Measurements from ENCODE around the gene BEST1.

DNA sequence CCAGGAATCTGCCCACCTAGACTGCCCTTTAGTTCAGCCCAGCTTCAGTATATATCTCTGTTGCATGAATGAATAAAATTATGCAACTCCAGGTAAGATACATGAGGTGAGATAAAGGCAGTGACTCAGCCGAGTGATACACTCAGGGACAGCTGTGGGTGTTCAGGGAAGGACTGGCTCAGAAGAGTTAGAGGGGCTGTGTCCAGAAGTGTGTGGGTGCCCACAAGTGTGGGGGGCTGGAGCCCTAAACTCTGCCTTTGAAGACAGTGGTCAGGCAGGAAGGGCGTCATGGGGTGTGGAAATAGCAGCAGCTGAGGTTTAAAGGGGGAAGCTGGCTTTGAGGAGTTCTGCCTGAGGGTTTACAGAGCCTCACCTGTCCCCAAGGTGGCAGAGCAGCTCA lies 9.0 kb downstream of the BEST1 start:
- TF ChIP-seq, protein P1, sequence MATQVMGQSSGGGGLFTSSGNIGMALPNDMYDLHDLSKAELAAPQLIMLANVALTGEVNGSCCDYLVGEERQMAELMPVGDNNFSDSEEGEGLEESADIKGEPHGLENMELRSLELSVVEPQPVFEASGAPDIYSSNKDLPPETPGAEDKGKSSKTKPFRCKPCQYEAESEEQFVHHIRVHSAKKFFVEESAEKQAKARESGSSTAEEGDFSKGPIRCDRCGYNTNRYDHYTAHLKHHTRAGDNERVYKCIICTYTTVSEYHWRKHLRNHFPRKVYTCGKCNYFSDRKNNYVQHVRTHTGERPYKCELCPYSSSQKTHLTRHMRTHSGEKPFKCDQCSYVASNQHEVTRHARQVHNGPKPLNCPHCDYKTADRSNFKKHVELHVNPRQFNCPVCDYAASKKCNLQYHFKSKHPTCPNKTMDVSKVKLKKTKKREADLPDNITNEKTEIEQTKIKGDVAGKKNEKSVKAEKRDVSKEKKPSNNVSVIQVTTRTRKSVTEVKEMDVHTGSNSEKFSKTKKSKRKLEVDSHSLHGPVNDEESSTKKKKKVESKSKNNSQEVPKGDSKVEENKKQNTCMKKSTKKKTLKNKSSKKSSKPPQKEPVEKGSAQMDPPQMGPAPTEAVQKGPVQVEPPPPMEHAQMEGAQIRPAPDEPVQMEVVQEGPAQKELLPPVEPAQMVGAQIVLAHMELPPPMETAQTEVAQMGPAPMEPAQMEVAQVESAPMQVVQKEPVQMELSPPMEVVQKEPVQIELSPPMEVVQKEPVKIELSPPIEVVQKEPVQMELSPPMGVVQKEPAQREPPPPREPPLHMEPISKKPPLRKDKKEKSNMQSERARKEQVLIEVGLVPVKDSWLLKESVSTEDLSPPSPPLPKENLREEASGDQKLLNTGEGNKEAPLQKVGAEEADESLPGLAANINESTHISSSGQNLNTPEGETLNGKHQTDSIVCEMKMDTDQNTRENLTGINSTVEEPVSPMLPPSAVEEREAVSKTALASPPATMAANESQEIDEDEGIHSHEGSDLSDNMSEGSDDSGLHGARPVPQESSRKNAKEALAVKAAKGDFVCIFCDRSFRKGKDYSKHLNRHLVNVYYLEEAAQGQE (IDR thresholded peaks at IDR 0.05; ENCODE audit: low read depth): no peak
- TF ChIP-seq YY1 (IDR thresholded peaks at IDR 0.05; ENCODE audit: low read depth): no peak
- TF ChIP-seq EP300 (IDR thresholded peaks at IDR 0.05; ENCODE audit: borderline replicate concordance): no peak
- no peak for TF ChIP-seq CEBPB (IDR thresholded peaks at IDR 0.05)
- no peak for TF ChIP-seq TAF1 (IDR thresholded peaks at IDR 0.05; ENCODE audit: low read depth)
- TF ChIP-seq, protein P2, sequence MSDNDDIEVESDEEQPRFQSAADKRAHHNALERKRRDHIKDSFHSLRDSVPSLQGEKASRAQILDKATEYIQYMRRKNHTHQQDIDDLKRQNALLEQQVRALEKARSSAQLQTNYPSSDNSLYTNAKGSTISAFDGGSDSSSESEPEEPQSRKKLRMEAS (IDR thresholded peaks at IDR 0.05): no peak
- TF ChIP-seq, protein P3, sequence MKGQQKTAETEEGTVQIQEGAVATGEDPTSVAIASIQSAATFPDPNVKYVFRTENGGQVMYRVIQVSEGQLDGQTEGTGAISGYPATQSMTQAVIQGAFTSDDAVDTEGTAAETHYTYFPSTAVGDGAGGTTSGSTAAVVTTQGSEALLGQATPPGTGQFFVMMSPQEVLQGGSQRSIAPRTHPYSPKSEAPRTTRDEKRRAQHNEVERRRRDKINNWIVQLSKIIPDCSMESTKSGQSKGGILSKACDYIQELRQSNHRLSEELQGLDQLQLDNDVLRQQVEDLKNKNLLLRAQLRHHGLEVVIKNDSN (IDR thresholded peaks at IDR 0.05): no peak
- no peak for TF ChIP-seq TEAD4 (IDR thresholded peaks at IDR 0.05)
- TF ChIP-seq TCF12 (IDR thresholded peaks at IDR 0.05; ENCODE audit: low read depth): no peak
- no peak for TF ChIP-seq RAD21 (IDR thresholded peaks at IDR 0.05; ENCODE audit: low read depth)
- no peak for TF ChIP-seq EGR1 (IDR thresholded peaks at IDR 0.05)
- TF ChIP-seq ZBTB7A (IDR thresholded peaks at IDR 0.05; ENCODE audit: low read depth): no peak
